GM12801 (cell line): ENCODE measurements around the gene PMEL.

Experiments used
- TF ChIP-seq, protein P1 (sequence below): IDR thresholded peaks from one replicate; pipeline ENCODE4 v1.5.1; 2011; ENCODE audit warnings: control low read depth; ENCODE audit not compliant: insufficient read length; ENCODE audit errors: extremely low read depth

Gene PMEL

DNA sequence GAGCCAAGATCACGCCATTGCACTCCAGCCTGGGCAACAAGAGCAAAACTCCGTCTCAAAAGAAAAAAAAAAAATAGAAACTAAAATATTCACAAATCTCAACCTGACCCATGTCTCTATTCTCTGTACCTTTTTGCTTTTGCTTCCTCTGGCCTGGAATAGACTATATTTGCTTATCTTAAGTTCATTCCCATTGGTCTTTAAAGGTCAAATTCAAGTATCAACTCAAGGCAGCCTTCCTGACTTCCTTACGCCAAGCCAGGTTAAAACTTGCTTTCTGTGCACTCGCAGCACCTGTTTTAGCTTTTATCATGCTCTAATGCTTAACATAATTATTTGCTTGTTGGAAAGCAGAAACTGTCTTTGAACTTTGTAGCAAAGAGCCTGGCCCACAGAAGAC lies 52.9 kb downstream of the PMEL start:
- TF ChIP-seq, protein P1, sequence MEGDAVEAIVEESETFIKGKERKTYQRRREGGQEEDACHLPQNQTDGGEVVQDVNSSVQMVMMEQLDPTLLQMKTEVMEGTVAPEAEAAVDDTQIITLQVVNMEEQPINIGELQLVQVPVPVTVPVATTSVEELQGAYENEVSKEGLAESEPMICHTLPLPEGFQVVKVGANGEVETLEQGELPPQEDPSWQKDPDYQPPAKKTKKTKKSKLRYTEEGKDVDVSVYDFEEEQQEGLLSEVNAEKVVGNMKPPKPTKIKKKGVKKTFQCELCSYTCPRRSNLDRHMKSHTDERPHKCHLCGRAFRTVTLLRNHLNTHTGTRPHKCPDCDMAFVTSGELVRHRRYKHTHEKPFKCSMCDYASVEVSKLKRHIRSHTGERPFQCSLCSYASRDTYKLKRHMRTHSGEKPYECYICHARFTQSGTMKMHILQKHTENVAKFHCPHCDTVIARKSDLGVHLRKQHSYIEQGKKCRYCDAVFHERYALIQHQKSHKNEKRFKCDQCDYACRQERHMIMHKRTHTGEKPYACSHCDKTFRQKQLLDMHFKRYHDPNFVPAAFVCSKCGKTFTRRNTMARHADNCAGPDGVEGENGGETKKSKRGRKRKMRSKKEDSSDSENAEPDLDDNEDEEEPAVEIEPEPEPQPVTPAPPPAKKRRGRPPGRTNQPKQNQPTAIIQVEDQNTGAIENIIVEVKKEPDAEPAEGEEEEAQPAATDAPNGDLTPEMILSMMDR = no peak

DNA sequence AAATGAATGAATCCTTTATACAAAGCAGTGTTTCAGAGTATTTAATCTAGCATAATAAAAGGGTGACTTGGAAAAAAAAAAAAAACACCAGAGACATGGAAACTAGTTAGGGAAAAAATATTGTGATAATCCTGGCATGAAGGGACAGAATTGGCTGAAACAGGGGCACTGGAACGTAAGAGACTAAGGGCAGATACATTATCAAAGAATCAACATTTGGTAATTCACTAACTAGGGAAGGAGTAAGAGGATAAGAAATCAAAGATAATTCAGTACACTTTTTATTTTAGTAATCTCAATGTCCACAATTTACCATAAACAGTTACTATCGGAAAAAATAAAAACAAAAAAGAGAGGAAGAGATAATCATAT lies 56.3 kb downstream of the PMEL start:
- TF ChIP-seq, protein P1 = no peak

DNA sequence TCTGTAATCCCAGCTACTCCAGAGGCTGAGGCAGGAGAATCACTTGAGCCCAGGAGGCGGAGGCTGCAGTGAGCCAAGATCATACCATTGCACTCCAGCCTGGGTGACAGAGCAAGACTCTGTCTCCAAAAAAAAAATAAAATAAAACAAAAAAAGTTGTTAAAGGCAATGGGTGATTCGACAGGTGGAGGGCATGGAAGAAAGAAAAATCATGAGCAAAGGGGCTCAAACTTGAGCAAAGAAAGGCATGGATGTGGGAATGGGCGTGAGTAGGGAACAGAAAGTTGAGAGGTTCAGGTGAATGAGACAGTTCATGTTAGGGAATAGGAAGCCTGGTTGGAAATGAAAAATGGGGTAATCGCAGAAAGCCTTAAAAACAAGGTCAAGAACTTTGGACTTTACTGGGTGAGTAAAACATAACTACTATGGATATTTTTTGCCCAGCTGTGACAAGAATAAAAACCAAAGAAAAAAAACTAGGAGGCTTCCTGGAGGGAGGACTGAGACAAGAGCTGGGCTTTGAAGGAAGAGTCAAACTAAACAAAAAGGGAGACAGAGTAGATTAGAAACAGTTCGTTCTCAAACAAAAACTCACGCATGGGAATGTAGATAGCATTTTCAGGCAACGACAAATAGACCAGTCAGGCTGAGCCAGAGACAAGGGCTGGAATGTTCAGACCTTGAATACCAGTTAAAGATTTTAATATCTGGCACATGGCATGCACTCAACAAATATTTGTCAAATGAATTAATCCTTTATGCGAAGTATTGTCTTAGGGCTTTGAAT lies 56.9 kb downstream of the PMEL start:
- TF ChIP-seq, protein P1 = no peak

DNA sequence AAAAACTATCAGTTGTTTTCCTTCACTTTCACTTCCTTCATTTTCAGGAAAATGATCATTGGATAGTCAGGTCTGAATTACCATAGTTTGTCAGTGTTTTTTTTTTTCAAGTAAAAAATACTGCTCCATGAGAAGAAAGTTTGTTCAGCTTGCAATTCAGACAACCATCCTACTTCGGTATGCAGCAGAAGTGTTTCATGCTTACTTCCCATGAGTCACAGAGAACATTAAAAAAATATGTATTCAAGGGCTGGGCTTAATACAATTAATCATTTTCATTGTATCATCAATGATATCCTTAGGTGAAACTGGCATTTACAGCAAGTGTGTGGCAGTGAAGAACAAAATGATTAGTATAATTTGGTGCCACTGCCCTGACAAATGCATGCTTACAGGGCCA lies 59.8 kb downstream of the PMEL start:
- TF ChIP-seq, protein P1 = no peak
